A549 (cell line): ENCODE measurements around the gene SCN1A. TPM values are rescaled to one million over a fixed set of nuclear protein-coding genes. Genes with fewer than 3 reads are reported as not detected.

Source experiments
- ATAC-seq, 2 experiments: fragments of 200-7000 bp in 1 of 2; fragments of >200 bp in 1 of 2; cut with Nextera tagmentation in 1 of 2; cut with Tn5 transposase in 1 of 2; 3 replicates each; pipeline versions ENCODE4 v1.8.0 to v1.9.1; 2018 to 2020; ENCODE audit warnings: mild to moderate bottlenecking in 1 of 2, moderate library complexity in 1 of 2
- CTCF ChIA-PET: fragments of 300-600 bp; sonication (Branson Sonifier 250); formaldehyde crosslinking; extraction: SDS; loops from one replicate; lab custom pipeline; 2021; ENCODE audit warnings: antibody characterized with exemption, inconsistent platforms; lab: Yijun Ruan, JAX
- POLR2A ChIA-PET: fragments of 350-600 bp; formaldehyde crosslinking; extraction: SDS; loops from one replicate; lab custom pipeline; 2021; ENCODE audit warnings: antibody characterized with exemption, inconsistent platforms; lab: Yijun Ruan, JAX
- DNase-seq, 2 experiments: peaks; one replicate each; pipeline versions ENCODE4 v3.0.0 to v3.0.0-alpha.2; 2011 to 2016; ENCODE audit warnings: low read depth in 1 of 2, low spot score in 1 of 2
- FAIRE-seq: peaks from 2 replicates; lab custom pipeline; 2011; peaks lifted over from hg19 to GRCh38; lab: Jason Lieb, UNC
- H3K27ac ChIP-seq, 2 experiments: fragments of >200 bp; sonication (Bioruptor Twin); formaldehyde crosslinking; 3 replicates each; pipeline ENCODE4 v1.5.1; 2016 to 2017
- H3K4me1 ChIP-seq: fragments of >200 bp; sonication (Bioruptor Twin); formaldehyde crosslinking; 3 replicates; pipeline ENCODE4 v1.6.1; 2016
- H3K4me2 ChIP-seq: fragments of >200 bp; sonication (Bioruptor Twin); formaldehyde crosslinking; 3 replicates; pipeline ENCODE4 v1.6.1; 2016
- H3K4me3 ChIP-seq: fragments of >200 bp; sonication (Bioruptor Twin); formaldehyde crosslinking; 3 replicates; pipeline ENCODE4 v1.5.1; 2016
- H3K9me3 ChIP-seq: fragments of >200 bp; sonication (Bioruptor Twin); formaldehyde crosslinking; 3 replicates; pipeline ENCODE4 v1.6.1; 2016
- CHD4 ChIP-seq: fragments of 200-600 bp; sonication (generic); IDR thresholded peaks from 2 replicates; pipeline ENCODE4 v1.6.1; 2016; ENCODE audit warnings: antibody characterized with exemption, mild to moderate bottlenecking, borderline replicate concordance
- EHF ChIP-seq: fragments of 250-450 bp; sonication (Bioruptor Pico); IDR thresholded peaks from 2 replicates; pipeline ENCODE4 v1.5.0; 2020; ENCODE audit warnings: mild to moderate bottlenecking
- EHMT2 ChIP-seq: fragments of 200-600 bp; sonication (generic); IDR thresholded peaks from 2 replicates; pipeline ENCODE4 v1.6.1; 2016; ENCODE audit warnings: antibody characterized with exemption, low read depth, mild to moderate bottlenecking, moderate library complexity
- HDAC2 ChIP-seq: fragments of 200-600 bp; sonication (generic); IDR thresholded peaks from 2 replicates; pipeline ENCODE4 v1.6.1; 2016
- HOXB13 ChIP-seq: fragments of 250-450 bp; sonication (Bioruptor Pico); IDR thresholded peaks from 2 replicates; pipeline ENCODE4 v1.5.0; 2020; ENCODE audit warnings: low read depth, mild to moderate bottlenecking, moderate library complexity
- HOXB5 ChIP-seq: fragments of 250-450 bp; sonication (Bioruptor Pico); IDR thresholded peaks from 2 replicates; pipeline ENCODE4 v1.5.0; 2020; ENCODE audit warnings: mild to moderate bottlenecking, moderate library complexity
- KDM5A ChIP-seq: fragments of 200-600 bp; sonication (generic); IDR thresholded peaks from 2 replicates; pipeline ENCODE4 v1.6.1; 2016; ENCODE audit warnings: antibody characterized with exemption, mild to moderate bottlenecking
- MAFK ChIP-seq: fragments of 450-650 bp; IDR thresholded peaks from 2 replicates; pipeline ENCODE4 v1.6.1; 2014; ENCODE audit not compliant: partially characterized antibody
- MAZ ChIP-seq: fragments of 150-350 bp; IDR thresholded peaks from 2 replicates; pipeline ENCODE4 v1.6.1; 2014; ENCODE audit warnings: antibody characterized with exemption, low read depth, low read length, borderline replicate concordance
- NFE2L2 ChIP-seq: fragments of 150-350 bp; conservative IDR thresholded peaks from 2 replicates; pipeline ENCODE4 v1.6.1; 2014; ENCODE audit warnings: low read length
- NPAS2 ChIP-seq: fragments of 250-450 bp; sonication (Bioruptor Pico); IDR thresholded peaks from 2 replicates; pipeline ENCODE4 v1.8.0; 2022; ENCODE audit warnings: mild to moderate bottlenecking, moderate library complexity, borderline replicate concordance
- NR3C1 ChIP-seq: fragments of >200 bp; sonication (Bioruptor Twin); formaldehyde crosslinking; IDR thresholded peaks from 3 replicates; pipeline ENCODE4 v1.6.1; 2017
- POLR2A ChIP-seq: IDR thresholded peaks from 2 replicates; pipeline ENCODE4 v1.6.1; 2012; ENCODE audit warnings: mild to moderate bottlenecking, low read length
- POLR2AphosphoS2 ChIP-seq: conservative IDR thresholded peaks from 2 replicates; pipeline ENCODE4 v1.6.1; 2012; ENCODE audit warnings: low read length, improper control_type of control experiment, inconsistent platforms
- RAD21 ChIP-seq, 2 experiments: fragments of >200 bp in 1 of 2; sonication (Bioruptor Twin) in 1 of 2; formaldehyde crosslinking in 1 of 2; IDR thresholded peaks in 1 of 2; conservative IDR thresholded peaks in 1 of 2; 2 replicates in 1 of 2; 3 replicates in 1 of 2; pipeline ENCODE4 v1.6.1; 2012 to 2018; ENCODE audit warnings: inconsistent platforms in 1 of 2
- RARB ChIP-seq: fragments of 250-450 bp; sonication (Bioruptor Pico); IDR thresholded peaks from 2 replicates; pipeline ENCODE4 v1.8.0; 2021; ENCODE audit warnings: mild to moderate bottlenecking, moderate library complexity
- RFX5 ChIP-seq: fragments of 450-650 bp; IDR thresholded peaks from 2 replicates; pipeline ENCODE4 v1.7.1; 2014; ENCODE audit warnings: antibody characterized with exemption, mild to moderate bottlenecking, moderate library complexity
- SMC3 ChIP-seq: fragments of >200 bp; sonication (Bioruptor Twin); formaldehyde crosslinking; IDR thresholded peaks from 3 replicates; pipeline ENCODE4 v1.6.1; 2018; ENCODE audit warnings: inconsistent platforms
- TFCP2L1 ChIP-seq: fragments of 250-450 bp; sonication (Bioruptor Pico); IDR thresholded peaks from 2 replicates; pipeline ENCODE4 v1.5.0; 2021; ENCODE audit warnings: mild to moderate bottlenecking
- WGBS: methylation state at CpG from one replicate; pipeline ENCODE4 v1.1.6; 2017; ENCODE audit errors: missing lambda C conversion rate; 5-methylcytosine and 5-hydroxymethylcytosine counted together
- polyA plus RNA-seq, 4 experiments: library from polyadenylated mRNA; depleted of rRNA in 3 of 4; stranded (reverse); fragments of >200 nt; fragmentation: RNase III in 1 of 4; extraction: RNeasy Plus Mini Kit Qiagen cat#74134 plus additional on column Dnase treatment in 1 of 4; gene quantifications; 2 replicates in 3 of 4; 3 replicates in 1 of 4; pipeline ENCODE4 v1.2.3, GENCODE V29; 2011 to 2017
- TF ChIP-seq, protein P1 (sequence below): IDR thresholded peaks from 2 replicates; pipeline ENCODE4 v1.6.1; 2012
- TF ChIP-seq, protein P2 (sequence below): fragments of >200 bp; sonication (Bioruptor Twin); formaldehyde crosslinking; IDR thresholded peaks from 2 replicates; pipeline ENCODE4 v1.6.1; 2016
- TF ChIP-seq, protein P3 (sequence below): fragments of >200 bp; sonication (Bioruptor Twin); formaldehyde crosslinking; IDR thresholded peaks from 3 replicates; pipeline ENCODE4 v1.6.1; 2016
- TF ChIP-seq, protein P4 (sequence below): IDR thresholded peaks from 2 replicates; pipeline ENCODE4 v1.6.1; 2012
- TF ChIP-seq, protein P5 (sequence below): fragments of >200 bp; sonication (Bioruptor Twin); formaldehyde crosslinking; IDR thresholded peaks from 3 replicates; pipeline ENCODE4 v1.5.1; 2016
- TF ChIP-seq, protein P6 (sequence below): fragments of 450-650 bp; IDR thresholded peaks from 2 replicates; pipeline ENCODE4 v1.6.1; 2014; ENCODE audit warnings: antibody characterized with exemption

SCN1A gene
- polyA plus RNA-seq, 2 of the 4 experiments (the other 2 are of a cell fraction), result not detected

DNA sequence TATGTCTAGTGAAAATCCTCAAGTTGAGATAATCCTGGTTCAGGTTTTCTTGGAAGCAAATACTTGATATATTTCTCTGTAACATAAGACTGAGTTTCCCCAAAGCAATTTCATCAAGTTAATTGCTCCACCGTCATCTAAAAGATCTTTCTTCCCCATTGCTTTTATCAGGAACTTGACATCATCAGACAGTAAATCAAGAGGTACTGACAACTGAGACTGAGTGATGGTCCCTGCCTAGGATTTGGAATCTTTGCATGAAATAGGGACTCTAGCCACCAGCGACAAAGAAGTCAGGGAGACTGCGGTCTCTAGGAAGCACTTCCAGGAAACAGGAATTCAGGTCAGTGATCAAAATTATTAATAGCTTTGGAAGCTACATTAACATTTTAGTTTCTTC, 43.4 kb upstream of the SCN1A start:
- no peak overlapping the region for H3K4me2 ChIP-seq
- WGBS, result 72% methylated on average over 3 of the region's 3 CpGs
- no peak for FAIRE-seq
- TF ChIP-seq NFE2L2 (no peak), MAZ (no peak), HOXB5 (CRISPR knock-in tag) (no peak), HDAC2 (no peak), CHD4 (no peak), EHF (CRISPR knock-in tag) (no peak), NR3C1 (no peak), POLR2A (no peak)
- TF ChIP-seq, protein P1, sequence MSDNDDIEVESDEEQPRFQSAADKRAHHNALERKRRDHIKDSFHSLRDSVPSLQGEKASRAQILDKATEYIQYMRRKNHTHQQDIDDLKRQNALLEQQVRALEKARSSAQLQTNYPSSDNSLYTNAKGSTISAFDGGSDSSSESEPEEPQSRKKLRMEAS, result no peak
- no peak for ATAC-seq
- ChIA-PET POLR2A (no interaction called here), CTCF (interaction anchor here (1.0 kb wide), 1 partner anchor 9 kb away, joined by 3 read pairs; no protein-coding TSS in a partner anchor)
- H3K4me1 ChIP-seq, result no peaks in the 10 kb centered on the region
- H3K9me3 ChIP-seq, result no peaks in the 10 kb centered on the region
- H3K27ac ChIP-seq, result no peak overlapping the region
- DNase-seq, result no peak
- H3K4me3 ChIP-seq, result no peak overlapping the region

DNA sequence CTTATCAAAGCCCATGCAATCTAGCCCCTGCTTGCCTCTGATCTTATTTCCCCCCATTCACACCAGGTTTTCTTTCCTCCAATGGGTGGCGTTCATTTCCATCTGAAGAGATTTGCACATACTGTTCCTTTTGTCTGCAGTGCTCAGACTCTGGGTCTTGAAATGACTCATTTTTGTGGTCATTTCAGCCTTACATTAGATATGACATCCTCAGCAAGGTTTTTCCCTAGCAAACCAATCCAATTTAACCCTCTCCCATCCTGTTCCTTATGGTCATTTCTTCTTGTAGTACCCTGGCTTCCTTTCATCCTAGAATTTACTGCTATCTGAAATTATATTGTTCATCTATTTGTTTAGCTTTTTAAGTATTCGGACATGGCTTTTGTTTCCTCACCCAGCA, 42.5 kb upstream of the SCN1A start:
- TF ChIP-seq RAD21 (conservative IDR thresholded peaks at IDR 0.05 in 1 of 2, IDR thresholded peaks at IDR 0.05 in 1 of 2), result no peak
- TF ChIP-seq MAFK, result no peak
- TF ChIP-seq, protein P2, sequence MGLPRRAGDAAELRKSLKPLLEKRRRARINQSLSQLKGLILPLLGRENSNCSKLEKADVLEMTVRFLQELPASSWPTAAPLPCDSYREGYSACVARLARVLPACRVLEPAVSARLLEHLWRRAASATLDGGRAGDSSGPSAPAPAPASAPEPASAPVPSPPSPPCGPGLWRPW, result no peak
- TF ChIP-seq RARB (CRISPR knock-in tag), result no peak
- TF ChIP-seq HOXB13 (CRISPR knock-in tag), result no peak
- TF ChIP-seq, protein P3, sequence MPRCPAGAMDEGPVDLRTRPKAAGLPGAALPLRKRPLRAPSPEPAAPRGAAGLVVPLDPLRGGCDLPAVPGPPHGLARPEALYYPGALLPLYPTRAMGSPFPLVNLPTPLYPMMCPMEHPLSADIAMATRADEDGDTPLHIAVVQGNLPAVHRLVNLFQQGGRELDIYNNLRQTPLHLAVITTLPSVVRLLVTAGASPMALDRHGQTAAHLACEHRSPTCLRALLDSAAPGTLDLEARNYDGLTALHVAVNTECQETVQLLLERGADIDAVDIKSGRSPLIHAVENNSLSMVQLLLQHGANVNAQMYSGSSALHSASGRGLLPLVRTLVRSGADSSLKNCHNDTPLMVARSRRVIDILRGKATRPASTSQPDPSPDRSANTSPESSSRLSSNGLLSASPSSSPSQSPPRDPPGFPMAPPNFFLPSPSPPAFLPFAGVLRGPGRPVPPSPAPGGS, result no peak
- TF ChIP-seq NPAS2 (CRISPR knock-in tag), result no peak
- no peak for TF ChIP-seq POLR2AphosphoS2
- TF ChIP-seq NFE2L2, result no peak
- TF ChIP-seq EHMT2, result no peak
- no peak for TF ChIP-seq SMC3
- TF ChIP-seq, protein P4, sequence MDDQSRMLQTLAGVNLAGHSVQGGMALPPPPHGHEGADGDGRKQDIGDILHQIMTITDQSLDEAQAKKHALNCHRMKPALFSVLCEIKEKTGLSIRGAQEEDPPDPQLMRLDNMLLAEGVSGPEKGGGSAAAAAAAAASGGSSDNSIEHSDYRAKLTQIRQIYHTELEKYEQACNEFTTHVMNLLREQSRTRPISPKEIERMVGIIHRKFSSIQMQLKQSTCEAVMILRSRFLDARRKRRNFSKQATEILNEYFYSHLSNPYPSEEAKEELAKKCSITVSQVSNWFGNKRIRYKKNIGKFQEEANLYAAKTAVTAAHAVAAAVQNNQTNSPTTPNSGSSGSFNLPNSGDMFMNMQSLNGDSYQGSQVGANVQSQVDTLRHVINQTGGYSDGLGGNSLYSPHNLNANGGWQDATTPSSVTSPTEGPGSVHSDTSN, result no peak
- TF ChIP-seq, protein P5, sequence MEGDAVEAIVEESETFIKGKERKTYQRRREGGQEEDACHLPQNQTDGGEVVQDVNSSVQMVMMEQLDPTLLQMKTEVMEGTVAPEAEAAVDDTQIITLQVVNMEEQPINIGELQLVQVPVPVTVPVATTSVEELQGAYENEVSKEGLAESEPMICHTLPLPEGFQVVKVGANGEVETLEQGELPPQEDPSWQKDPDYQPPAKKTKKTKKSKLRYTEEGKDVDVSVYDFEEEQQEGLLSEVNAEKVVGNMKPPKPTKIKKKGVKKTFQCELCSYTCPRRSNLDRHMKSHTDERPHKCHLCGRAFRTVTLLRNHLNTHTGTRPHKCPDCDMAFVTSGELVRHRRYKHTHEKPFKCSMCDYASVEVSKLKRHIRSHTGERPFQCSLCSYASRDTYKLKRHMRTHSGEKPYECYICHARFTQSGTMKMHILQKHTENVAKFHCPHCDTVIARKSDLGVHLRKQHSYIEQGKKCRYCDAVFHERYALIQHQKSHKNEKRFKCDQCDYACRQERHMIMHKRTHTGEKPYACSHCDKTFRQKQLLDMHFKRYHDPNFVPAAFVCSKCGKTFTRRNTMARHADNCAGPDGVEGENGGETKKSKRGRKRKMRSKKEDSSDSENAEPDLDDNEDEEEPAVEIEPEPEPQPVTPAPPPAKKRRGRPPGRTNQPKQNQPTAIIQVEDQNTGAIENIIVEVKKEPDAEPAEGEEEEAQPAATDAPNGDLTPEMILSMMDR, result no peak
- TF ChIP-seq KDM5A, result no peak
- no peak for TF ChIP-seq TFCP2L1 (CRISPR knock-in tag)
- no peak for TF ChIP-seq RFX5
- TF ChIP-seq, protein P6, sequence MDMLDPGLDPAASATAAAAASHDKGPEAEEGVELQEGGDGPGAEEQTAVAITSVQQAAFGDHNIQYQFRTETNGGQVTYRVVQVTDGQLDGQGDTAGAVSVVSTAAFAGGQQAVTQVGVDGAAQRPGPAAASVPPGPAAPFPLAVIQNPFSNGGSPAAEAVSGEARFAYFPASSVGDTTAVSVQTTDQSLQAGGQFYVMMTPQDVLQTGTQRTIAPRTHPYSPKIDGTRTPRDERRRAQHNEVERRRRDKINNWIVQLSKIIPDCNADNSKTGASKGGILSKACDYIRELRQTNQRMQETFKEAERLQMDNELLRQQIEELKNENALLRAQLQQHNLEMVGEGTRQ, result no peak
- Histone ChIP-seq H3K9me3 (no peaks in the 10 kb centered on the region), H3K4me2 (no peak overlapping the region), H3K27ac (no peak overlapping the region), H3K4me1 (no peaks in the 10 kb centered on the region), H3K4me3 (no peak overlapping the region)
- FAIRE-seq, result no peak
- POLR2A ChIA-PET, result no interaction called here
- CTCF ChIA-PET, result no interaction called here
- DNase-seq, result no peak
- no peak for ATAC-seq
- WGBS, result 47% methylated on average over 2 of the region's 2 CpGs
